ENCODE data around the gene CHRNA7.

- TF ChIP-seq SUZ12 (IDR thresholded peaks at IDR 0.05; ENCODE audit: extremely low read depth, insufficient read depth, insufficient read length) (no peak), ZNF274 (IDR thresholded peaks at IDR 0.05; ENCODE audit: low read depth, low read length) (no peak), YY1 (IDR thresholded peaks at IDR 0.05; ENCODE audit: insufficient read depth, insufficient read length) (no peak)
Measured at GRCh38 chr15:32106401-32107381, 76.4 kb downstream of the CHRNA7 start.

Data from NT2/D1 (cell line).